K562 (cell line): Measurements from ENCODE around the gene PLEKHG5.

Experiments used
- ATF3 ChIP-seq, 2 experiments: fragments of 450-650 bp in 1 of 2; sonication (generic) in 1 of 2; formaldehyde crosslinking in 1 of 2; IDR thresholded peaks in 1 of 2; conservative IDR thresholded peaks in 1 of 2; 2 replicates each; pipeline versions ENCODE4 v1.6.1 to v1.8.1; 2016 to 2023; ENCODE audit warnings: mild to moderate bottlenecking in 2 of 2, moderate library complexity in 2 of 2, inconsistent platforms in 1 of 2, missing genetic modification reagents in 1 of 2
- BHLHE40 ChIP-seq: IDR thresholded peaks from 2 replicates; pipeline ENCODE4 v1.6.1; 2011; ENCODE audit warnings: low read length, improper control_type of control experiment
- CREB3 ChIP-seq: fragments of 450-650 bp; conservative IDR thresholded peaks from 2 replicates; pipeline ENCODE4 v1.6.1; 2016; ENCODE audit warnings: missing genetic modification characterization, low read depth, mild to moderate bottlenecking, missing compliant biosample characterization, moderate library complexity
- CTCF ChIP-seq, 3 experiments: IDR thresholded peaks in 2 of 3; conservative IDR thresholded peaks in 1 of 3; 2 replicates each; pipeline ENCODE4 v1.5.1; 2011 to 2012; ENCODE audit warnings: low read length in 3 of 3, mild to moderate bottlenecking in 3 of 3, control low read depth in 2 of 3, improper control_type of control experiment in 1 of 3, inconsistent platforms in 1 of 3, low read depth in 1 of 3, mixed read lengths in 1 of 3, moderate library complexity in 1 of 3; ENCODE audit not compliant: insufficient read depth in 2 of 3
- ELF4 ChIP-seq: fragments of 450-650 bp; formaldehyde crosslinking; IDR thresholded peaks from 2 replicates; pipeline ENCODE4 v1.4.0; 2022; ENCODE audit warnings: missing genetic modification characterization
- RERE ChIP-seq: sonication (generic); formaldehyde crosslinking; IDR thresholded peaks from 2 replicates; pipeline ENCODE4 v1.8.0; 2023; ENCODE audit warnings: missing genetic modification reagents, mild to moderate bottlenecking, borderline replicate concordance
- RNF219 ChIP-seq: fragments of 250-450 bp; sonication (Bioruptor Pico); IDR thresholded peaks from 2 replicates; pipeline ENCODE4 v1.5.0; 2022; ENCODE audit warnings: mild to moderate bottlenecking
- SP1 ChIP-seq: sonication (generic); formaldehyde crosslinking; IDR thresholded peaks from 2 replicates; pipeline ENCODE4 v1.8.1; 2022; ENCODE audit warnings: mild to moderate bottlenecking, missing genetic modification reagents
- STAG1 ChIP-seq: sonication (generic); formaldehyde crosslinking; IDR thresholded peaks from 2 replicates; pipeline ENCODE4 v1.5.0; 2020; ENCODE audit warnings: missing genetic modification reagents, borderline replicate concordance
- TAF1 ChIP-seq: IDR thresholded peaks from 2 replicates; pipeline ENCODE4 v1.6.1; 2011; ENCODE audit warnings: mild to moderate bottlenecking, low read length, moderate library complexity; ENCODE audit not compliant: insufficient read depth, control insufficient read depth, severe bottlenecking; ENCODE audit errors: extremely low read depth
- ZNF140 ChIP-seq: fragments of 250-450 bp; sonication (Bioruptor Pico); IDR thresholded peaks from 2 replicates; pipeline ENCODE4 v1.8.0; 2021; ENCODE audit warnings: moderate library complexity, mild to moderate bottlenecking, inconsistent platforms
- ZNF324 ChIP-seq: fragments of 250-450 bp; sonication (Bioruptor Pico); IDR thresholded peaks from 2 replicates; pipeline ENCODE4 v1.4.0; 2020; ENCODE audit warnings: mild to moderate bottlenecking

GRCh38 chr1:6485168-6486101 is 6.0 kb downstream of the PLEKHG5 start:
- TF ChIP-seq CTCF (IDR thresholded peaks at IDR 0.05 in 2 of 3, conservative IDR thresholded peaks at IDR 0.05 in 1 of 3; ENCODE audit: insufficient read depth in 2 of 3, low read depth in 1 of 3, low read length in 3 of 3) (0 out of 6 replicates have a peak, but pooled peaks of 1 of the 3 experiments have one; percentile 6), ZNF324 (CRISPR knock-in tag) (no peak), RERE (CRISPR knock-in tag) (no peak), RNF219 (CRISPR knock-in tag) (no peak), ATF3 (IDR thresholded peaks at IDR 0.05) (no peak), ATF3 (CRISPR knock-in tag; conservative IDR thresholded peaks at IDR 0.05) (no peak), STAG1 (no peak), ELF4 (CRISPR knock-in tag) (no peak), TAF1 (no peak), ZNF140 (CRISPR knock-in tag) (no peak), BHLHE40 (no peak), SP1 (CRISPR knock-in tag) (no peak), CREB3 (tag) (no peak)
